Measurements from ENCODE around the gene CFAP92. TPM values are rescaled to one million over a fixed set of nuclear protein-coding genes. Genes with fewer than 3 reads are reported as not detected.
"Not testable (repeated sequence)": the region's sequence is repeated elsewhere in the genome, so short reads cannot be mapped to it uniquely, and the experiment has no call there.

The CFAP92 gene
- total RNA-seq, 2 donors from 2014 or later: 0.45 TPM; not detected in 1

- no peak for ATAC-seq
Measured at GRCh38 chr3:128878011-128878457, 115.8 kb downstream of the CFAP92 start.

GRCh38 chr3:128875556-128876120, 118.2 kb downstream of the CFAP92 start:
- H3K9me3 Mint-ChIP-seq: no peaks in the 10 kb centered on the region
- peak in 1 of 2 donors; percentile 69 for DNase-seq (ENCODE audit: low spot score in 2 of 2)
- ATAC-seq: peak; percentile 32 to 49
- peaks cover 17 to 25% of the 10 kb centered on the region in 2 donors for H3K36me3 Mint-ChIP-seq
- H3K27ac Mint-ChIP-seq: peak overlapping the region in 1 of 2 donors; percentile 56

More at GRCh38 chr3:128878011-128878457, 115.8 kb downstream of the CFAP92 start:
- no peak for DNase-seq (ENCODE audit: low spot score in 2 of 2)
- Mint-ChIP-seq H3K27ac (peak overlapping the region; percentile 95 to 99), H3K36me3 (peaks cover 26 to 35% of the 10 kb centered on the region in 2 donors), H3K9me3 (no peaks in the 10 kb centered on the region)

GRCh38 chr3:128874481-128875180, 119.2 kb downstream of the CFAP92 start:
- Mint-ChIP-seq H3K36me3 (peaks cover 10 to 19% of the 10 kb centered on the region in 2 donors), H3K9me3 (no peaks in the 10 kb centered on the region), H3K27ac (no peak overlapping the region)
- DNase-seq (ENCODE audit: low spot score in 2 of 2) (no peak), ATAC-seq (no peak)

GRCh38 chr3:128873244-128874022, 120.4 kb downstream of the CFAP92 start:
- no peaks in the 10 kb centered on the region for H3K9me3 Mint-ChIP-seq
- no peak for DNase-seq (ENCODE audit: low spot score in 2 of 2)
- ATAC-seq: no peak
- peaks cover 1 to 7% of the 10 kb centered on the region in 2 donors for H3K36me3 Mint-ChIP-seq
- no peak overlapping the region for H3K27ac Mint-ChIP-seq

- Mint-ChIP-seq H3K27ac (no peak overlapping the region), H3K36me3 (peaks cover 0 to 3% of the 10 kb centered on the region in 2 donors), H3K9me3 (no peaks in the 10 kb centered on the region)
- no peak for DNase-seq (ENCODE audit: low spot score in 2 of 2)
- ATAC-seq: no peak
Measured at GRCh38 chr3:128872744-128873143, 121.1 kb downstream of the CFAP92 start.

- no peaks in the 10 kb centered on the region for H3K36me3 Mint-ChIP-seq
- no peak for ATAC-seq
- no peak for DNase-seq (ENCODE audit: low spot score in 2 of 2)
- H3K27ac Mint-ChIP-seq: peak overlapping the region in 1 of 2 donors; percentile 5
- no peaks in the 10 kb centered on the region for H3K9me3 Mint-ChIP-seq
Measured at GRCh38 chr3:128872282-128872681, 121.6 kb downstream of the CFAP92 start.

GRCh38 chr3:128870347-128870746, 123.5 kb downstream of the CFAP92 start:
- no peaks in the 10 kb centered on the region for H3K36me3 Mint-ChIP-seq
- ATAC-seq (no peak), DNase-seq (ENCODE audit: low spot score in 2 of 2) (no peak)
- peak overlapping the region in 1 of 2 donors; percentile 40 for H3K27ac Mint-ChIP-seq
- H3K9me3 Mint-ChIP-seq: no peaks in the 10 kb centered on the region

GRCh38 chr3:128867200-128868125, 126.4 kb downstream of the CFAP92 start:
- ATAC-seq: peak; percentile 24 to 67
- H3K27ac Mint-ChIP-seq: peak overlapping the region; percentile 15 to 54
- no peak for DNase-seq (ENCODE audit: low spot score in 2 of 2)
- H3K36me3 Mint-ChIP-seq: no peaks in the 10 kb centered on the region
- no peaks in the 10 kb centered on the region for H3K9me3 Mint-ChIP-seq

GRCh38 chr3:128864849-128865804, 128.7 kb downstream of the CFAP92 start:
- DNase-seq (ENCODE audit: low spot score in 2 of 2); ATAC-seq; H3K27ac Mint-ChIP-seq: not testable (repeated sequence)
- H3K36me3 Mint-ChIP-seq: peaks cover 14 to 16% of the 10 kb centered on the region in 2 donors
- H3K9me3 Mint-ChIP-seq: peaks cover 11 to 15% of the 10 kb centered on the region in 2 donors

- ATAC-seq (no peak), DNase-seq (ENCODE audit: low spot score in 2 of 2) (no peak)
- peaks cover 22 to 23% of the 10 kb centered on the region in 2 donors for H3K36me3 Mint-ChIP-seq
- peaks cover 17 to 18% of the 10 kb centered on the region in 2 donors for H3K9me3 Mint-ChIP-seq
- H3K27ac Mint-ChIP-seq: no peak overlapping the region
Measured at GRCh38 chr3:128864351-128864811, 129.5 kb downstream of the CFAP92 start.

GRCh38 chr3:128863560-128863959, 130.3 kb downstream of the CFAP92 start:
- Mint-ChIP-seq H3K9me3 (peaks cover 21 to 27% of the 10 kb centered on the region in 2 donors), H3K27ac (no peak overlapping the region), H3K36me3 (peaks cover 30 to 31% of the 10 kb centered on the region in 2 donors)
- ATAC-seq (peak in 1 of 2 donors; percentile 45), DNase-seq (ENCODE audit: low spot score in 2 of 2) (peak in 1 of 2 donors; percentile 30)

- no peak for DNase-seq (ENCODE audit: low spot score in 2 of 2)
- Mint-ChIP-seq H3K27ac (no peak overlapping the region), H3K9me3 (peaks cover 32 to 40% of the 10 kb centered on the region in 2 donors), H3K36me3 (peaks cover 35 to 47% of the 10 kb centered on the region in 2 donors)
- ATAC-seq: no peak
Measured at GRCh38 chr3:128861491-128861890, 132.4 kb downstream of the CFAP92 start.
